H1 (cell line): ENCODE results near the gene RGL3. TPM values are rescaled to one million over a fixed set of nuclear protein-coding genes. Genes with fewer than 3 reads are reported as not detected.

ENCODE experiments used
- CTCF ChIA-PET: fragments of 300-600 bp; sonication (Branson Sonifier 250); formaldehyde crosslinking; loops from one replicate; lab custom pipeline; 2021; ENCODE audit not compliant: partially characterized antibody; lab: Charles Lee
- POLR2A ChIA-PET: fragments of 300-600 bp; sonication (Branson Sonifier 250); formaldehyde crosslinking; loops from one replicate; lab custom pipeline; 2021; ENCODE audit warnings: inconsistent platforms; ENCODE audit not compliant: partially characterized antibody; lab: Charles Lee
- DNase-seq, 2 experiments: peaks; one replicate each; pipeline versions ENCODE4 v3.0.0 to v3.0.0-alpha.2; 2010 to 2022; ENCODE audit warnings: low spot score in 2 of 2, low read depth in 1 of 2, mixed read lengths in 1 of 2
- FAIRE-seq: peaks from 2 replicates; lab custom pipeline; 2011; peaks lifted over from hg19 to GRCh38; lab: Jason Lieb, UNC
- H2AFZ ChIP-seq: 2 replicates; pipeline ENCODE4 v1.8.1; 2012; ENCODE audit warnings: low read length, inconsistent platforms
- H2AK5ac ChIP-seq: 2 replicates; pipeline ENCODE4 v1.6.1; 2013; ENCODE audit warnings: low read depth, low read length
- H2BK120ac ChIP-seq: replicated peaks from 2 replicates; pipeline ENCODE3; 2013; ENCODE audit warnings: low read depth, low read length, inconsistent platforms
- H2BK12ac ChIP-seq: 2 replicates; pipeline ENCODE4 v1.6.1; 2013; ENCODE audit warnings: low read depth, low read length
- H2BK15ac ChIP-seq: 2 replicates; pipeline ENCODE4 v1.6.1; 2013; ENCODE audit warnings: low read length
- H2BK20ac ChIP-seq: 2 replicates; pipeline ENCODE4 v1.6.1; 2013; ENCODE audit warnings: low read length
- H2BK5ac ChIP-seq: 2 replicates; pipeline ENCODE4 v1.6.1; 2013; ENCODE audit warnings: low read depth, low read length
- H3K14ac ChIP-seq: 2 replicates; pipeline ENCODE4 v1.6.1; 2013; ENCODE audit warnings: inconsistent platforms; ENCODE audit not compliant: insufficient read length
- H3K18ac ChIP-seq: 2 replicates; pipeline ENCODE4 v1.6.1; 2013; ENCODE audit warnings: low read length; ENCODE audit errors: extremely low read depth
- H3K23ac ChIP-seq: 2 replicates; pipeline ENCODE4 v1.6.1; 2013; ENCODE audit warnings: inconsistent platforms; ENCODE audit not compliant: insufficient read length
- H3K23me2 ChIP-seq: 2 replicates; pipeline ENCODE4 v1.6.1; 2013; ENCODE audit warnings: low read depth, low read length
- H3K27ac ChIP-seq: 2 replicates; pipeline ENCODE4 v1.6.1; 2011; ENCODE audit warnings: low read depth, low read length, inconsistent platforms
- H3K27me3 ChIP-seq, 4 experiments: replicated peaks in 1 of 4; 1 replicate in 1 of 4; 2 replicates in 3 of 4; pipeline versions ENCODE4 v1.6.1 to v1.8.1; 2011 to 2013; ENCODE audit warnings: low read length in 3 of 4, mild to moderate bottlenecking in 3 of 4, inconsistent platforms in 2 of 4, mixed read lengths in 2 of 4, moderate library complexity in 1 of 4; ENCODE audit not compliant: control insufficient read depth in 3 of 4, insufficient read depth in 3 of 4; ENCODE audit errors: extremely low read depth in 1 of 4
- H3K36me3 ChIP-seq, 4 experiments: 2 replicates each; pipeline versions ENCODE4 v1.6.1 to v1.8.1; 2011 to 2013; ENCODE audit warnings: mild to moderate bottlenecking in 4 of 4, low read length in 3 of 4, moderate library complexity in 2 of 4, control low read depth in 1 of 4, inconsistent platforms in 1 of 4; ENCODE audit not compliant: insufficient read depth in 4 of 4, control insufficient read depth in 2 of 4
- H3K4ac ChIP-seq: replicated peaks from 2 replicates; pipeline ENCODE3; 2013; ENCODE audit warnings: low read length, low read depth, mixed read lengths, inconsistent platforms; ENCODE audit not compliant: insufficient read length
- H3K4me1 ChIP-seq, 4 experiments: replicated peaks in 1 of 4; 1 replicate in 1 of 4; 2 replicates in 3 of 4; pipeline versions ENCODE4 v1.6.1 to v1.8.1; 2011 to 2013; ENCODE audit warnings: low read length in 3 of 4, inconsistent platforms in 2 of 4, mixed read lengths in 1 of 4; ENCODE audit not compliant: insufficient read depth in 4 of 4, control insufficient read depth in 3 of 4
- H3K4me2 ChIP-seq, 2 experiments: 2 replicates each; pipeline versions ENCODE4 v1.6.1 to v1.8.1; 2011 to 2013; ENCODE audit warnings: low read depth in 2 of 2, low read length in 2 of 2, control low read depth in 1 of 2, inconsistent platforms in 1 of 2, mild to moderate bottlenecking in 1 of 2; ENCODE audit not compliant: insufficient read depth in 1 of 2
- H3K4me3 ChIP-seq, 4 experiments: fragments of 200-600, 300-600 bp in 1 of 4; sonication (generic), shearing (Covaris generic), sonication (Bioruptor Twin) in 1 of 4; 2 replicates each; pipeline versions ENCODE4 v1.5.1 to v1.8.1; 2011 to 2016; ENCODE audit warnings: low read length in 4 of 4, low read depth in 3 of 4, control low read depth in 2 of 4, inconsistent platforms in 2 of 4, mild to moderate bottlenecking in 2 of 4, mixed read lengths in 1 of 4, moderate library complexity in 1 of 4; ENCODE audit not compliant: insufficient read depth in 2 of 4; ENCODE audit errors: extremely low read depth in 1 of 4
- H3K56ac ChIP-seq: replicated peaks from 2 replicates; pipeline ENCODE3; 2013; ENCODE audit warnings: low read depth, mild to moderate bottlenecking, mixed read lengths, low read length, inconsistent platforms; ENCODE audit not compliant: insufficient read length
- H3K79me1 ChIP-seq: 2 replicates; pipeline ENCODE4 v1.6.1; 2013; ENCODE audit warnings: low read depth, low read length, control low read depth
- H3K79me2 ChIP-seq, 2 experiments: 2 replicates each; pipeline versions ENCODE4 v1.6.1 to v1.8.1; 2012 to 2013; ENCODE audit warnings: low read length in 2 of 2, mild to moderate bottlenecking in 2 of 2, inconsistent platforms in 1 of 2; ENCODE audit not compliant: insufficient read depth in 2 of 2, control insufficient read depth in 1 of 2
- H3K9ac ChIP-seq, 4 experiments: replicated peaks in 1 of 4; 1 replicate in 1 of 4; 2 replicates in 3 of 4; pipeline versions ENCODE4 v1.6.1 to v1.8.1; 2011 to 2013; ENCODE audit warnings: low read depth in 3 of 4, low read length in 3 of 4, control low read depth in 2 of 4, mild to moderate bottlenecking in 2 of 4, moderate library complexity in 2 of 4, inconsistent platforms in 1 of 4; ENCODE audit errors: extremely low read depth in 1 of 4
- H3K9me3 ChIP-seq, 2 experiments: 2 replicates each; pipeline versions ENCODE4 v1.6.1 to v1.8.1; 2012 to 2013; ENCODE audit warnings: mild to moderate bottlenecking in 2 of 2, moderate library complexity in 2 of 2, control low read depth in 1 of 2, inconsistent platforms in 1 of 2, low read depth in 1 of 2, low read length in 1 of 2, mixed read lengths in 1 of 2; ENCODE audit not compliant: insufficient read depth in 2 of 2
- H4K20me1 ChIP-seq, 2 experiments: replicated peaks in 1 of 2; 2 replicates each; pipeline versions ENCODE3 to v1.8.1; 2011 to 2013; ENCODE audit warnings: inconsistent platforms in 2 of 2, low read length in 2 of 2, mild to moderate bottlenecking in 1 of 2; ENCODE audit not compliant: insufficient read depth in 2 of 2, control insufficient read depth in 1 of 2
- H4K5ac ChIP-seq: 2 replicates; pipeline ENCODE4 v1.6.1; 2013; ENCODE audit warnings: low read length, low read depth, mixed read lengths, inconsistent platforms; ENCODE audit not compliant: insufficient read length
- H4K8ac ChIP-seq: 2 replicates; pipeline ENCODE4 v1.8.0; 2013; ENCODE audit warnings: mild to moderate bottlenecking, moderate library complexity, low read length, inconsistent platforms; ENCODE audit not compliant: insufficient read depth; ENCODE audit errors: extremely low read depth
- H4K91ac ChIP-seq: replicated peaks from 2 replicates; pipeline ENCODE3; 2013; ENCODE audit warnings: low read length, mixed read lengths, inconsistent platforms; ENCODE audit not compliant: insufficient read length
- CHD1 ChIP-seq: IDR thresholded peaks from 2 replicates; pipeline ENCODE4 v1.6.1; 2012; ENCODE audit warnings: low read depth, low read length, improper control_type of control experiment
- CTCF ChIP-seq, 3 experiments: IDR thresholded peaks; 1 replicate in 2 of 3; 2 replicates in 1 of 3; pipeline versions ENCODE4 v1.5.1 to v1.6.1; 2011; ENCODE audit warnings: low read length in 3 of 3, mild to moderate bottlenecking in 3 of 3, inconsistent platforms in 2 of 3, low read depth in 1 of 3, moderate library complexity in 1 of 3; ENCODE audit not compliant: insufficient read depth in 1 of 3; ENCODE audit errors: control extremely low read depth in 1 of 3
- POLR2A ChIP-seq, 2 experiments: IDR thresholded peaks; 1 replicate in 1 of 2; 2 replicates in 1 of 2; pipeline ENCODE4 v1.6.1; 2011; ENCODE audit warnings: low read depth in 2 of 2, low read length in 2 of 2, mild to moderate bottlenecking in 2 of 2; ENCODE audit errors: control extremely low read depth in 1 of 2
- POLR2AphosphoS5 ChIP-seq: IDR thresholded peaks from 2 replicates; pipeline ENCODE4 v1.6.1; 2011; ENCODE audit warnings: low read depth, low read length
- WGBS, 2 experiments: shearing (Covaris generic) in 1 of 2; methylation state at CpG; one replicate each; pipeline versions ENCODE4 v1.1.6 to v1.1.7; 2013 to 2015; ENCODE audit warnings: low lambda C conversion rate in 2 of 2, mixed read lengths in 2 of 2, inconsistent platforms in 1 of 2, low coverage in 1 of 2, missing lambda C conversion rate in 1 of 2; ENCODE audit not compliant: insufficient replicate concordance in 2 of 2, insufficient coverage in 1 of 2, insufficient read length in 1 of 2; ENCODE audit errors: extremely low coverage in 1 of 2, missing lambda C conversion rate in 1 of 2; 5-methylcytosine and 5-hydroxymethylcytosine counted together
- polyA plus RNA-seq, 7 experiments: library from polyadenylated mRNA; depleted of rRNA in 3 of 7; stranded (reverse) in 5 of 7; unstranded in 2 of 7; fragments of >200 nt in 5 of 7; fragments of 200-250 nt in 2 of 7; gene quantifications; 1 replicate in 5 of 7; 2 replicates in 1 of 7; 4 replicates in 1 of 7; pipeline versions ENCODE4 v1.2.1 to v1.2.3, GENCODE V29; 2011 to 2013; ENCODE audit warnings: missing spikeins in 2 of 7, mixed read lengths in 2 of 7
- total RNA-seq: library from RNA; stranded (reverse); fragmentation: NEBNext Ultra II Directional; extraction: Animal tissue kit (Norgen Biotek cat#: 25700); gene quantifications from 2 replicates; pipeline ENCODE4 v1.2.1, GENCODE V29; 2021

The RGL3 gene
- total and polyA plus RNA-seq, 2 of the 8 experiments (the other 6 are each of a cell fraction or from before 2014, with no cell fraction given) = 36.9 to 40.9 TPM

GRCh38 chr19:11447347-11448262 lies 28.5 kb upstream of the RGL3 start:
- no peak overlapping the region for H2AK5ac ChIP-seq
- no peaks in the 10 kb centered on the region for H3K23me2 ChIP-seq
- no peak overlapping the region for H3K4me2 ChIP-seq
- H3K4me1 ChIP-seq = peaks cover 2 to 7% (median 5%) of the 10 kb centered on the region in 4 experiments; a peak in 6 of 7 replicates
- peaks cover 7 to 20% of the 10 kb centered on the region in 2 experiments for H4K20me1 ChIP-seq
- H3K27ac ChIP-seq = no peak overlapping the region
- FAIRE-seq (no peak), DNase-seq (no peak)
- H2BK5ac ChIP-seq = no peak overlapping the region
- no peak overlapping the region for H3K14ac ChIP-seq
- no peak overlapping the region for H3K9ac ChIP-seq
- no peak overlapping the region for H3K4me3 ChIP-seq
- H3K27me3 ChIP-seq = no peaks in the 10 kb centered on the region
- H4K91ac ChIP-seq = no peak overlapping the region
- H2BK12ac ChIP-seq = no peak overlapping the region
- no peak overlapping the region for H3K18ac ChIP-seq
- no peaks in the 10 kb centered on the region for H3K79me1 ChIP-seq
- POLR2A ChIA-PET = interaction anchor here (1.0 to 3.3 kb wide), 6 partner anchors 10 to 128 kb away, joined by 3 to 14 read pairs (median 3); partner anchors contain the start of genes EPOR and SWSAP1
- no peaks in the 10 kb centered on the region for H3K79me2 ChIP-seq
- H2BK20ac ChIP-seq = no peak overlapping the region
- no peak overlapping the region for H2BK120ac ChIP-seq
- 92% methylated on average over 34 of the region's 35 CpGs; no CpG with 5 or more reads in 1 of the 2 experiments for WGBS, 2 experiments
- peaks cover 11 to 47% (median 35%) of the 10 kb centered on the region in 4 experiments; a peak in 7 of 8 replicates for H3K36me3 ChIP-seq
- no peak overlapping the region for H3K56ac ChIP-seq
- no peak for TF ChIP-seq CTCF (IDR thresholded peaks at IDR 0.05; ENCODE audit: control extremely low read depth in 1 of 3, insufficient read depth in 1 of 3, low read depth in 1 of 3, low read length in 3 of 3)
- TF ChIP-seq CHD1 = no peak
- 0 out of 3 replicates have a peak, but pooled peaks of 1 of the 2 experiments have one; percentile 8 for TF ChIP-seq POLR2A (IDR thresholded peaks at IDR 0.05; ENCODE audit: control extremely low read depth in 1 of 2, low read depth in 2 of 2, low read length in 2 of 2)
- TF ChIP-seq POLR2AphosphoS5 = 0 out of 2 replicates have a peak, but pooled peaks have one; percentile 10
- no peaks in the 10 kb centered on the region for H3K9me3 ChIP-seq
- CTCF ChIA-PET = interaction anchor here (0.6 to 3.0 kb wide), 17 partner anchors 9 to 166 kb away, joined by 3 to 18 read pairs (median 4); partner anchors contain the start of gene SWSAP1
- H3K4ac ChIP-seq = no peak overlapping the region
- H4K8ac ChIP-seq = no peak overlapping the region; the same call in 1 of the 2 replicates
- no peak overlapping the region for H2AFZ ChIP-seq
- H2BK15ac ChIP-seq = no peak overlapping the region
- H3K23ac ChIP-seq = no peak overlapping the region
- H4K5ac ChIP-seq = no peak overlapping the region
